Astrocyte of the cerebellum (primary cell): ENCODE data around the gene KRT1.

Experiments
- DNase-seq: peaks from one replicate; pipeline ENCODE4 v3.0.0-alpha.2; 2011; ENCODE audit warnings: low read depth
- H3K4me3 ChIP-seq: 2 replicates; pipeline ENCODE4 v1.5.1; 2011; ENCODE audit warnings: mild to moderate bottlenecking, low read depth, low read length, moderate library complexity
- CTCF ChIP-seq: IDR thresholded peaks from 2 replicates; pipeline ENCODE4 v1.5.1; 2012; ENCODE audit warnings: low read length, low read depth, moderate library complexity, mild to moderate bottlenecking; ENCODE audit errors: missing control alignments
- in situ Hi-C: cut with HindIII; loops from 2 replicates; pipeline ENCODE4 v1.10.0; 2017; ENCODE audit warnings: low sequenced_read_pairs

KRT1 gene

GRCh38 chr12:52667931-52668330 lies 12.3 kb downstream of the KRT1 start:
- DNase-seq = no peak
- in situ Hi-C loops = loop anchor here (5.0 kb wide), 1 partner anchor 36 kb away; no protein-coding TSS in a partner anchor
- TF ChIP-seq CTCF = no peak

GRCh38 chr12:52667509-52667908 lies 12.7 kb downstream of the KRT1 start:
- DNase-seq = no peak
- no peak for TF ChIP-seq CTCF

More at GRCh38 chr12:52667931-52668330, 12.3 kb downstream of the KRT1 start:
- H3K4me3 ChIP-seq = no peak overlapping the region

GRCh38 chr12:52666471-52666870 lies 13.7 kb downstream of the KRT1 start:
- H3K4me3 ChIP-seq = no peak overlapping the region
- DNase-seq = no peak
- TF ChIP-seq CTCF = no peak
- in situ Hi-C loops = loop anchor here (5.0 kb wide), 1 partner anchor 34 kb away; no protein-coding TSS in a partner anchor

More at GRCh38 chr12:52667509-52667908, 12.7 kb downstream of the KRT1 start:
- no peak overlapping the region for H3K4me3 ChIP-seq
- in situ Hi-C loops = loop anchor here (5.0 kb wide), 1 partner anchor 35 kb away; no protein-coding TSS in a partner anchor

- in situ Hi-C loops = no loop called here
- no peak for TF ChIP-seq CTCF
- no peak overlapping the region for H3K4me3 ChIP-seq
- no peak for DNase-seq
Measured at GRCh38 chr12:52663420-52663819, 16.8 kb downstream of the KRT1 start.

- no peak for TF ChIP-seq CTCF
- in situ Hi-C loops = no loop called here
- no peak for DNase-seq
- no peak overlapping the region for H3K4me3 ChIP-seq
Measured at GRCh38 chr12:52662918-52663229, 17.3 kb downstream of the KRT1 start.

- TF ChIP-seq CTCF = no peak
- DNase-seq = no peak
- H3K4me3 ChIP-seq = no peak overlapping the region
- in situ Hi-C loops = no loop called here
Measured at GRCh38 chr12:52662093-52662917, 17.9 kb downstream of the KRT1 start.
